ENCODE results near the gene ATP6V1G2.

ATP6V1G2 gene

GRCh38 chr6:31531162-31531561 lies 15.2 kb downstream of the ATP6V1G2 start:
- TF ChIP-seq REPIN1 (tag by site-specific recombination; IDR thresholded peaks at IDR 0.05; ENCODE audit: low read depth) (no peak), SCRT2 (tag by site-specific recombination; IDR thresholded peaks at IDR 0.05) (peak; percentile 41; the same call in 1 of the 2 replicates)
- no peak overlapping the region for H3K4me3 ChIP-seq (ENCODE audit: low read depth, low read length)
- peaks cover 53 to 72% of the 10 kb centered on the region in 2 experiments for H3K36me3 ChIP-seq (ENCODE audit: control insufficient read depth in 2 of 2, insufficient read depth in 1 of 2, low read length in 2 of 2)
- H3K4me1 ChIP-seq (ENCODE audit: control insufficient read depth, insufficient read depth, low read length): no peaks in the 10 kb centered on the region; the same call in 1 of the 2 replicates
- ChIA-PET POLR2A (interaction anchor here (0.8 to 6.3 kb wide), 4 partner anchors 10 to 68 kb away, joined by 3 to 112 read pairs (median 6); partner anchors contain the start of genes ATP6V1G2, DDX39B and MICB), CTCF (interaction anchor here (0.8 to 1.6 kb wide), 3 partner anchors 14 to 159 kb away, joined by 3 read pairs; no protein-coding TSS in a partner anchor)
- 0 out of 2 replicates have a peak overlapping the region, but pooled peaks have one; percentile 12 for H3K27ac ChIP-seq (ENCODE audit: extremely low read depth, low read depth, low read length)
- no peaks in the 10 kb centered on the region for H3K9me3 ChIP-seq (ENCODE audit: control insufficient read depth, insufficient read depth, low read depth, low read length)

GRCh38 chr6:31530659-31531058 lies 15.7 kb downstream of the ATP6V1G2 start:
- ChIA-PET POLR2A (interaction anchor here (2.1 to 6.3 kb wide), 2 partner anchors 11 to 16 kb away, joined by 6 to 112 read pairs; partner anchors contain the start of genes ATP6V1G2 and DDX39B), CTCF (no interaction called here)
- Histone ChIP-seq H3K36me3 (ENCODE audit: control insufficient read depth in 2 of 2, insufficient read depth in 1 of 2, low read length in 2 of 2) (peaks cover 48 to 67% of the 10 kb centered on the region in 2 experiments), H3K9me3 (ENCODE audit: control insufficient read depth, insufficient read depth, low read depth, low read length) (no peaks in the 10 kb centered on the region), H3K4me1 (ENCODE audit: control insufficient read depth, insufficient read depth, low read length) (peaks cover 2% of the 10 kb centered on the region), H3K4me3 (ENCODE audit: low read depth, low read length) (no peak overlapping the region), H3K27ac (ENCODE audit: extremely low read depth, low read depth, low read length) (0 out of 2 replicates have a peak overlapping the region, but pooled peaks have one; percentile 12)
- no peak for TF ChIP-seq HOXC10 (CRISPR knock-in tag; IDR thresholded peaks at IDR 0.05)
- peak; percentile 56; the same call in 1 of the 2 replicates for TF ChIP-seq ZBTB17 (tag by site-specific recombination; IDR thresholded peaks at IDR 0.05)
- no peak for TF ChIP-seq ZBTB6 (tag by site-specific recombination; IDR thresholded peaks at IDR 0.05)
- peak; percentile 8; the same call in 1 of the 2 replicates for TF ChIP-seq WT1 (tag by site-specific recombination; IDR thresholded peaks at IDR 0.05)
- TF ChIP-seq PRDM4 (tag by site-specific recombination; IDR thresholded peaks at IDR 0.05): no peak
- TF ChIP-seq ZNF600 (tag by site-specific recombination; IDR thresholded peaks at IDR 0.05): peak; percentile 56; the same call in 1 of the 2 replicates
- no peak for TF ChIP-seq ZNF416 (tag by site-specific recombination; IDR thresholded peaks at IDR 0.05)
- TF ChIP-seq ZNF248 (tag by site-specific recombination; IDR thresholded peaks at IDR 0.05): no peak
- no peak for TF ChIP-seq ZNF433 (tag by site-specific recombination; IDR thresholded peaks at IDR 0.05; ENCODE audit: low read depth)
- no peak for TF ChIP-seq ZNF112 (tag by site-specific recombination; IDR thresholded peaks at IDR 0.05)
- no peak for TF ChIP-seq ZBTB10 (tag by site-specific recombination; IDR thresholded peaks at IDR 0.05)
- no peak for TF ChIP-seq ZSCAN16 (tag by site-specific recombination; IDR thresholded peaks at IDR 0.05)

All from HEK293 (cell line).